SK-N-SH treated with all-trans-retinoic acid at 6 μM for 48 hours (cell line): ENCODE measurements around the gene SHANK1.
A peak's percentile ranks its signal among the peaks of the same experiment; 100 is the strongest.

ENCODE experiments used
- ATAC-seq: fragments of 200-7000 bp; cut with Tn5 transposase; 3 replicates; pipeline ENCODE4 v1.9.1; 2020; ENCODE audit warnings: mild to moderate bottlenecking, moderate library complexity
- ARNTL ChIP-seq: fragments of 450-650 bp; formaldehyde crosslinking; IDR thresholded peaks from 2 replicates; pipeline ENCODE4 v1.5.0; 2020; ENCODE audit warnings: low read depth, mild to moderate bottlenecking, moderate library complexity, borderline replicate concordance
- BACH2 ChIP-seq: fragments of 250-450 bp; sonication (Bioruptor Pico); IDR thresholded peaks from 2 replicates; pipeline ENCODE4 v1.9.0; 2021; ENCODE audit warnings: mild to moderate bottlenecking, borderline replicate concordance
- CREB5 ChIP-seq: fragments of 250-450 bp; sonication (Bioruptor Pico); IDR thresholded peaks from 2 replicates; pipeline ENCODE4 v1.5.1; 2020; ENCODE audit warnings: low read depth, mild to moderate bottlenecking, moderate library complexity
- ESRRG ChIP-seq: fragments of 250-450 bp; sonication (Bioruptor Pico); IDR thresholded peaks from 2 replicates; pipeline ENCODE4 v1.6.1; 2021; ENCODE audit warnings: mild to moderate bottlenecking
- GLIS3 ChIP-seq: fragments of 250-450 bp; sonication (Bioruptor Pico); IDR thresholded peaks from 2 replicates; pipeline ENCODE4 v1.5.0; 2020; ENCODE audit warnings: mild to moderate bottlenecking, moderate library complexity
- ISL1 ChIP-seq: fragments of 250-450 bp; sonication (Bioruptor Pico); IDR thresholded peaks from 2 replicates; pipeline ENCODE4 v2.1.2; 2022; ENCODE audit warnings: mild to moderate bottlenecking, moderate library complexity
- OSR1 ChIP-seq: fragments of 250-450 bp; sonication (Bioruptor Pico); IDR thresholded peaks from 2 replicates; pipeline ENCODE4 v1.8.0; 2022; ENCODE audit warnings: moderate library complexity, mild to moderate bottlenecking, inconsistent platforms
- RARB ChIP-seq: fragments of 250-450 bp; sonication (Bioruptor Pico); IDR thresholded peaks from 2 replicates; pipeline ENCODE4 v1.8.0; 2021; ENCODE audit warnings: mild to moderate bottlenecking, moderate library complexity
- SNAI2 ChIP-seq: fragments of 250-450 bp; sonication (Bioruptor Pico); IDR thresholded peaks from 2 replicates; pipeline ENCODE4 v1.5.0; 2020; ENCODE audit warnings: mild to moderate bottlenecking, moderate library complexity
- TCF4 ChIP-seq: fragments of 250-450 bp; sonication (Bioruptor Pico); IDR thresholded peaks from 2 replicates; pipeline ENCODE4 v1.8.0; 2021; ENCODE audit warnings: mild to moderate bottlenecking, moderate library complexity, borderline replicate concordance
- TOX ChIP-seq: fragments of 250-450 bp; sonication (Bioruptor Pico); IDR thresholded peaks from 2 replicates; pipeline ENCODE4 v1.8.0; 2021; ENCODE audit warnings: mild to moderate bottlenecking, moderate library complexity, borderline replicate concordance
- TSHZ2 ChIP-seq: fragments of 250-450 bp; sonication (Bioruptor Pico); IDR thresholded peaks from 2 replicates; pipeline ENCODE4 v1.5.0; 2020; ENCODE audit warnings: mild to moderate bottlenecking, moderate library complexity
- ZC3H10 ChIP-seq: fragments of 250-450 bp; sonication (Bioruptor Pico); IDR thresholded peaks from 2 replicates; pipeline ENCODE4 v1.5.1; 2021; ENCODE audit warnings: mild to moderate bottlenecking, moderate library complexity
- ZFP3 ChIP-seq: fragments of 250-450 bp; sonication (Bioruptor Pico); IDR thresholded peaks from 2 replicates; pipeline ENCODE4 v1.5.0; 2020; ENCODE audit warnings: mild to moderate bottlenecking, moderate library complexity
- ZFP30 ChIP-seq: fragments of 450-650 bp; formaldehyde crosslinking; IDR thresholded peaks from 2 replicates; pipeline ENCODE4 v1.5.0; 2022; ENCODE audit warnings: mild to moderate bottlenecking, moderate library complexity
- ZNF565 ChIP-seq: fragments of 450-650 bp; formaldehyde crosslinking; conservative IDR thresholded peaks from 2 replicates; pipeline ENCODE4 v1.5.0; 2020; ENCODE audit warnings: low read depth, mild to moderate bottlenecking, moderate library complexity
- ZNF70 ChIP-seq: fragments of 450-650 bp; formaldehyde crosslinking; IDR thresholded peaks from 2 replicates; pipeline ENCODE4 v1.5.0; 2020; ENCODE audit warnings: mild to moderate bottlenecking, moderate library complexity
- ZNF8 ChIP-seq: fragments of 450-650 bp; formaldehyde crosslinking; IDR thresholded peaks from 2 replicates; pipeline ENCODE4 v1.5.0; 2020; ENCODE audit warnings: mild to moderate bottlenecking, moderate library complexity
- TF ChIP-seq, protein P1 (sequence below): fragments of 250-450 bp; sonication (Bioruptor Pico); IDR thresholded peaks from 2 replicates; pipeline ENCODE4 v1.5.1; 2021; ENCODE audit warnings: mild to moderate bottlenecking, moderate library complexity
- TF ChIP-seq, protein P2 (sequence below): fragments of 250-450 bp; sonication (Bioruptor Pico); IDR thresholded peaks from 2 replicates; pipeline ENCODE4 v1.8.0; 2021; ENCODE audit warnings: low read depth, mild to moderate bottlenecking, moderate library complexity, borderline replicate concordance

Gene SHANK1

GRCh38 chr19:50719119-50719435 is 525 bp downstream of the SHANK1 start:
- TF ChIP-seq ZC3H10 (CRISPR knock-in tag) (no peak), TSHZ2 (no peak), ZNF70 (CRISPR knock-in tag) (no peak), ARNTL (no peak), RARB (CRISPR knock-in tag) (no peak), ZNF8 (CRISPR knock-in tag) (no peak), BACH2 (CRISPR knock-in tag) (no peak), ZFP3 (CRISPR knock-in tag) (no peak), ZNF565 (CRISPR knock-in tag) (no peak), SNAI2 (no peak), CREB5 (no peak)
- TF ChIP-seq, protein P1, sequence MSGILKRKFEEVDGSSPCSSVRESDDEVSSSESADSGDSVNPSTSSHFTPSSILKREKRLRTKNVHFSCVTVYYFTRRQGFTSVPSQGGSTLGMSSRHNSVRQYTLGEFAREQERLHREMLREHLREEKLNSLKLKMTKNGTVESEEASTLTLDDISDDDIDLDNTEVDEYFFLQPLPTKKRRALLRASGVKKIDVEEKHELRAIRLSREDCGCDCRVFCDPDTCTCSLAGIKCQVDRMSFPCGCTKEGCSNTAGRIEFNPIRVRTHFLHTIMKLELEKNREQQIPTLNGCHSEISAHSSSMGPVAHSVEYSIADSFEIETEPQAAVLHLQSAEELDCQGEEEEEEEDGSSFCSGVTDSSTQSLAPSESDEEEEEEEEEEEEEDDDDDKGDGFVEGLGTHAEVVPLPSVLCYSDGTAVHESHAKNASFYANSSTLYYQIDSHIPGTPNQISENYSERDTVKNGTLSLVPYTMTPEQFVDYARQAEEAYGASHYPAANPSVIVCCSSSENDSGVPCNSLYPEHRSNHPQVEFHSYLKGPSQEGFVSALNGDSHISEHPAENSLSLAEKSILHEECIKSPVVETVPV (CRISPR knock-in tag) = no peak
- TF ChIP-seq, all 23 proteins: peak for 0
- no peak; the same call in 2 of the 3 replicates for ATAC-seq

DNA sequence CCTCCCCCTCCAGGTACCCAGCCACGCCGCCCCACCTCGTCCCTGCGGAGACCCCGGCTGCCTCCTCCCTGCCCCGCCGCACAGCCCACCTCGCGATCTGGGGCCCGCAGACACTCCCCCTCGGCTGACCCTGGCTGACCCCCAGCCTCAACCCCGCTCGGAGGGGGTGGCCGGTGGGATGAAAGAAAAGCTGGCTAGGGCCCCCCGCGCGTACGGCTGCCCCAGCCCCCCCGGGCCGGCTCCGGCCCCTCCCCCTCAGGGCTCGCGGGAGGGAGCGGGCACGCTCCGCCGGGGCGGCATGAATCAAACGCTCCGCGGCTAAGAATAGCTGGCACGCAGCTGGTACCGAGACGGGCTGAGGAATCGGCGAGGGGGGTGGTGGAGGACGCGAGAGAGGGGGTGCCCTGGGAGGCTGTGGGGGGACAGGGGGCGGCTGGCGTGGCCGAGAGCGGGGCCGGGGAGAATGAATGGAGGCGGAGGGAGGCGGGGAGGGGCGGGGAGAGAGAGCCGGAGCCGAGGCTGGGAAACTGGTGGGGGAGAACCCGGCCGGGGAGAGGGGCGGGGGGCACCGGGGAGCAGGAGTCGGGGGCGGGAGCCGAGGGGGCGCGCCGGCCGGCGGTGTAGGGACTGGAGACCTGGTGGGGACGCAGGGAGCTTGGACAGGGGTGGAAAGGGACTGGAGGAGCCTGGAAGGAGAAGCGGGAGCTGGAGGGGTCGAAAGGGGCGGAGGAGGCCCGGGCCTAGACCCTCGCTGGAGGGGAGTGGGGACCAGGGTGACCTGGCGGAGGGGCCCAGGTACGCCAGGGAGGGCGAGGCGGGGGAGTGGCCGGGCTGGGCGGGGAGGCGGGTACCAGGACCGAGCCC is 1.1 kb downstream of the SHANK1 start:
- peak; percentile 28 for ATAC-seq
- TF ChIP-seq ESRRG (no peak), ZNF8 (CRISPR knock-in tag) (no peak), GLIS3 (CRISPR knock-in tag) (no peak), BACH2 (CRISPR knock-in tag) (no peak), TCF4 (CRISPR knock-in tag) (no peak), ZNF565 (CRISPR knock-in tag) (no peak), ISL1 (CRISPR knock-in tag) (no peak), TOX (CRISPR knock-in tag) (no peak), RARB (CRISPR knock-in tag) (no peak)
- TF ChIP-seq, protein P2, sequence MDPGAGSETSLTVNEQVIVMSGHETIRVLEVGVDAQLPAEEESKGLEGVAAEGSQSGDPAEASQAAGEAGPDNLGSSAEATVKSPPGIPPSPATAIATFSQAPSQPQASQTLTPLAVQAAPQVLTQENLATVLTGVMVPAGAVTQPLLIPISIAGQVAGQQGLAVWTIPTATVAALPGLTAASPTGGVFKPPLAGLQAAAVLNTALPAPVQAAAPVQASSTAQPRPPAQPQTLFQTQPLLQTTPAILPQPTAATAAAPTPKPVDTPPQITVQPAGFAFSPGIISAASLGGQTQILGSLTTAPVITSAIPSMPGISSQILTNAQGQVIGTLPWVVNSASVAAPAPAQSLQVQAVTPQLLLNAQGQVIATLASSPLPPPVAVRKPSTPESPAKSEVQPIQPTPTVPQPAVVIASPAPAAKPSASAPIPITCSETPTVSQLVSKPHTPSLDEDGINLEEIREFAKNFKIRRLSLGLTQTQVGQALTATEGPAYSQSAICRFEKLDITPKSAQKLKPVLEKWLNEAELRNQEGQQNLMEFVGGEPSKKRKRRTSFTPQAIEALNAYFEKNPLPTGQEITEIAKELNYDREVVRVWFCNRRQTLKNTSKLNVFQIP (CRISPR knock-in tag) = no peak
- TF ChIP-seq, protein P1 (CRISPR knock-in tag) = no peak

DNA sequence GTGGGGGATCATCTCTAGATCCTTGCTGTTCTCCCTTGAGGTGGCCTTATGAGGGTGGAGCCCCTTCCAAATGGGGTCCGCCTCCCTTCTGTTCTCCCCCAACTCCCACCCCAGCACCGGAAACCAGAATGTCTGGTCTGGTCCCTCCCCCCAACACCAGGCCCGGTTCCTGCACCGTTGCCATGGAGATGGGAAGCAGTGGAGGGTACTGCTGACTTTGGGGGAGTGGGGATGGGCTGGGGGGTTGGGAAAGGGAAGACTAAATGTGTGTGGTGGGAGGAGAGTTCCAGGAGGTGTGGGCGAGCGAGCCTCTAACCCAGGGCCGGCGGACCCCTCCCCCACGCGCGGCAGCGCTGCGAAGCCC is 1.7 kb downstream of the SHANK1 start:
- TF ChIP-seq OSR1 (no peak), ISL1 (CRISPR knock-in tag) (no peak), TOX (CRISPR knock-in tag) (no peak), TSHZ2 (no peak), SNAI2 (no peak), TCF4 (CRISPR knock-in tag) (no peak), ESRRG (no peak), RARB (CRISPR knock-in tag) (no peak), ARNTL (no peak), ZNF70 (CRISPR knock-in tag) (no peak), ZNF8 (CRISPR knock-in tag) (no peak), ZC3H10 (CRISPR knock-in tag) (no peak), GLIS3 (CRISPR knock-in tag) (no peak), ZFP30 (CRISPR knock-in tag) (no peak)
- TF ChIP-seq, protein P2 (CRISPR knock-in tag) = no peak
- ATAC-seq = no peak
